IMR-90 (cell line): Measurements from ENCODE around the gene CD79A. TPM values are rescaled to one million over a fixed set of nuclear protein-coding genes. Genes with fewer than 3 reads are reported as not detected.

Experiments used
- ATAC-seq: fragments of 200-7000 bp; cut with Tn5 transposase; 2 replicates; pipeline ENCODE4 v1.9.1; 2020; ENCODE audit warnings: low read depth, mild to moderate bottlenecking, moderate library complexity
- BruUV-seq: library from RNA; stranded (reverse); fragments of 400-500 nt; replicated peaks from 2 replicates; lab custom pipeline; 2021; lab: Mats Ljungman, UMichigan
- CTCF ChIA-PET: fragments of 300-600 bp; formaldehyde crosslinking; extraction: SDS; loops from one replicate; lab custom pipeline; 2021; ENCODE audit warnings: antibody characterized with exemption; lab: Yijun Ruan, JAX
- POLR2A ChIA-PET: fragments of 300-600 bp; sonication (Branson Sonifier 250); formaldehyde crosslinking; loops from one replicate; lab custom pipeline; 2022; ENCODE audit warnings: antibody characterized with exemption; ENCODE audit not compliant: unreplicated experiment; lab: Charles Lee
- DNase-seq: peaks from one replicate; pipeline ENCODE4 v3.0.0; 2013
- H2AFZ ChIP-seq: replicated peaks from 2 replicates; pipeline ENCODE3; 2013; ENCODE audit warnings: low read length, mild to moderate bottlenecking; ENCODE audit not compliant: poor library complexity
- H2AK5ac ChIP-seq: 2 replicates; pipeline ENCODE4 v1.6.1; 2013; ENCODE audit warnings: low read depth, low read length, inconsistent platforms
- H2AK9ac ChIP-seq: replicated peaks from 2 replicates; pipeline ENCODE3; 2013; ENCODE audit warnings: mild to moderate bottlenecking, low read depth, low read length, moderate library complexity; ENCODE audit not compliant: poor library complexity
- H2BK120ac ChIP-seq: 2 replicates; pipeline ENCODE4 v1.6.1; 2013; ENCODE audit warnings: low read depth, low read length, inconsistent platforms
- H2BK15ac ChIP-seq: 3 replicates; pipeline ENCODE4 v1.6.1; 2013; ENCODE audit warnings: low read depth, low read length, inconsistent platforms
- H2BK20ac ChIP-seq: 2 replicates; pipeline ENCODE4 v1.6.1; 2013; ENCODE audit warnings: low read depth, mild to moderate bottlenecking, inconsistent platforms, low read length, moderate library complexity
- H2BK5ac ChIP-seq: 2 replicates; pipeline ENCODE4 v1.6.1; 2013; ENCODE audit warnings: mild to moderate bottlenecking, low read depth, low read length, inconsistent platforms; ENCODE audit not compliant: poor library complexity, severe bottlenecking
- H3K14ac ChIP-seq: replicated peaks from 2 replicates; pipeline ENCODE4 v1.6.1; 2013; ENCODE audit warnings: low read depth, low read length, inconsistent platforms
- H3K18ac ChIP-seq: 2 replicates; pipeline ENCODE4 v1.6.1; 2013; ENCODE audit warnings: low read depth, low read length, control low read depth
- H3K23ac ChIP-seq: 2 replicates; pipeline ENCODE4 v1.6.1; 2013; ENCODE audit warnings: low read depth, low read length, inconsistent platforms
- H3K27ac ChIP-seq: 2 replicates; pipeline ENCODE4 v1.5.1; 2013; ENCODE audit warnings: mild to moderate bottlenecking, control low read depth, low read length; ENCODE audit not compliant: insufficient read depth
- H3K27me3 ChIP-seq: 2 replicates; pipeline ENCODE4 v1.6.1; 2013; ENCODE audit warnings: low read length; ENCODE audit not compliant: control insufficient read depth, insufficient read depth
- H3K36me3 ChIP-seq: 2 replicates; pipeline ENCODE4 v1.6.1; 2013; ENCODE audit warnings: low read length, mixed read lengths; ENCODE audit not compliant: control insufficient read depth, insufficient read depth
- H3K4ac ChIP-seq: 2 replicates; pipeline ENCODE4 v1.6.1; 2013; ENCODE audit warnings: low read depth, low read length, inconsistent platforms
- H3K4me1 ChIP-seq: 2 replicates; pipeline ENCODE4 v1.6.1; 2013; ENCODE audit warnings: low read length, mixed read lengths; ENCODE audit not compliant: control insufficient read depth, insufficient read depth
- H3K4me2 ChIP-seq: 2 replicates; pipeline ENCODE4 v1.6.1; 2013; ENCODE audit warnings: low read depth, mild to moderate bottlenecking, control low read depth, low read length, moderate library complexity
- H3K4me3 ChIP-seq: 2 replicates; pipeline ENCODE4 v1.5.1; 2013; ENCODE audit warnings: low read depth, mild to moderate bottlenecking, control low read depth, low read length, moderate library complexity; ENCODE audit not compliant: insufficient read depth
- H3K56ac ChIP-seq: 2 replicates; pipeline ENCODE4 v1.6.1; 2013; ENCODE audit warnings: low read length, inconsistent platforms; ENCODE audit not compliant: insufficient read depth; ENCODE audit errors: extremely low read depth
- H3K79me1 ChIP-seq, 2 experiments: 2 replicates each; pipeline ENCODE4 v1.6.1; 2013; ENCODE audit warnings: low read length in 2 of 2, inconsistent platforms in 1 of 2, low read depth in 1 of 2
- H3K9ac ChIP-seq: 2 replicates; pipeline ENCODE4 v1.6.1; 2013; ENCODE audit warnings: low read depth, low read length, control low read depth
- H3K9me1 ChIP-seq: 2 replicates; pipeline ENCODE4 v1.6.1; 2013; ENCODE audit warnings: low read length, inconsistent platforms; ENCODE audit not compliant: insufficient read depth
- H3K9me3 ChIP-seq: 2 replicates; pipeline ENCODE4 v1.6.1; 2013; ENCODE audit warnings: low read length; ENCODE audit not compliant: control insufficient read depth, insufficient read depth
- H4K20me1 ChIP-seq: 2 replicates; pipeline ENCODE4 v1.6.1; 2013; ENCODE audit warnings: low read length, inconsistent platforms; ENCODE audit not compliant: insufficient read depth
- H4K5ac ChIP-seq: 2 replicates; pipeline ENCODE4 v1.6.1; 2013; ENCODE audit warnings: mild to moderate bottlenecking, low read depth, low read length, control low read depth
- H4K8ac ChIP-seq, 2 experiments: 2 replicates each; pipeline ENCODE4 v1.6.1; 2013; ENCODE audit warnings: low read depth in 2 of 2, low read length in 2 of 2, control low read depth in 1 of 2, inconsistent platforms in 1 of 2
- H4K91ac ChIP-seq: 2 replicates; pipeline ENCODE4 v1.6.1; 2013; ENCODE audit warnings: low read depth, low read length, inconsistent platforms; ENCODE audit not compliant: insufficient read depth
- BHLHE40 ChIP-seq: fragments of 150-350 bp; IDR thresholded peaks from 2 replicates; pipeline ENCODE4 v1.6.1; 2016; ENCODE audit warnings: mild to moderate bottlenecking, low read depth, low read length
- CEBPB ChIP-seq: IDR thresholded peaks from 2 replicates; pipeline ENCODE4 v1.6.1; 2012; ENCODE audit warnings: low read depth, low read length, improper control_type of control experiment
- CHD1 ChIP-seq: IDR thresholded peaks from 2 replicates; pipeline ENCODE4 v1.6.1; 2012; ENCODE audit warnings: low read depth, low read length, improper control_type of control experiment
- CTCF ChIP-seq: conservative IDR thresholded peaks from 2 replicates; pipeline ENCODE4 v1.5.1; 2012; ENCODE audit warnings: mild to moderate bottlenecking, low read depth, low read length, improper control_type of control experiment
- ELK1 ChIP-seq: fragments of 150-350 bp; IDR thresholded peaks from 2 replicates; pipeline ENCODE4 v1.6.1; 2016; ENCODE audit warnings: low read depth, mild to moderate bottlenecking, low read length, moderate library complexity, borderline replicate concordance
- FOS ChIP-seq: fragments of 150-350 bp; IDR thresholded peaks from 2 replicates; pipeline ENCODE4 v1.6.1; 2016; ENCODE audit warnings: low read depth, low read length
- MAFK ChIP-seq: IDR thresholded peaks from 2 replicates; pipeline ENCODE4 v1.6.1; 2012; ENCODE audit warnings: low read depth, low read length, improper control_type of control experiment
- MAZ ChIP-seq: IDR thresholded peaks from 2 replicates; pipeline ENCODE4 v1.6.1; 2012; ENCODE audit warnings: low read depth, mild to moderate bottlenecking, low read length, improper control_type of control experiment, moderate library complexity, borderline replicate concordance
- MXI1 ChIP-seq: IDR thresholded peaks from 2 replicates; pipeline ENCODE4 v1.6.1; 2012; ENCODE audit warnings: low read depth, mild to moderate bottlenecking, low read length, moderate library complexity, borderline replicate concordance
- NFE2L2 ChIP-seq: fragments of 150-350 bp; IDR thresholded peaks from 2 replicates; pipeline ENCODE4 v1.6.1; 2016; ENCODE audit warnings: low read depth, mild to moderate bottlenecking, low read length
- POLR2A ChIP-seq: IDR thresholded peaks from 2 replicates; pipeline ENCODE4 v1.6.1; 2012; ENCODE audit warnings: mild to moderate bottlenecking, low read depth, low read length
- RAD21 ChIP-seq: IDR thresholded peaks from 2 replicates; pipeline ENCODE4 v1.6.1; 2012; ENCODE audit warnings: low read length, improper control_type of control experiment
- RCOR1 ChIP-seq: IDR thresholded peaks from 2 replicates; pipeline ENCODE4 v1.6.1; 2012; ENCODE audit warnings: mild to moderate bottlenecking, low read length, improper control_type of control experiment; ENCODE audit not compliant: insufficient replicate concordance
- RFX5 ChIP-seq: IDR thresholded peaks from 2 replicates; pipeline ENCODE4 v1.8.0; 2012; ENCODE audit warnings: low read depth, mild to moderate bottlenecking, low read length, moderate library complexity
- SMC3 ChIP-seq: fragments of 150-350 bp; IDR thresholded peaks from 2 replicates; pipeline ENCODE4 v1.6.1; 2016; ENCODE audit warnings: low read depth, mild to moderate bottlenecking, antibody characterized with exemption, low read length, moderate library complexity
- USF2 ChIP-seq: fragments of 150-350 bp; IDR thresholded peaks from 2 replicates; pipeline ENCODE4 v1.6.1; 2017; ENCODE audit warnings: mild to moderate bottlenecking, antibody characterized with exemption, low read length, low read depth
- WGBS, 2 experiments: methylation state at CpG; one replicate each; pipeline versions ENCODE4 v1.1.5 to v1.1.7; 2013; ENCODE audit warnings: missing lambda C conversion rate in 2 of 2; ENCODE audit not compliant: insufficient read length in 1 of 2; ENCODE audit errors: extremely low coverage in 2 of 2; 5-methylcytosine and 5-hydroxymethylcytosine counted together
- dilution Hi-C: fragments of 300-500 bp; cut with HindIII; formaldehyde crosslinking; loops from one replicate; pipeline ENCODE4 v1.14.3; 2018; ENCODE audit warnings: low sequenced_read_pairs; ENCODE audit not compliant: unreplicated experiment
- in situ Hi-C: fragments of 300-500 bp; cut with MboI; formaldehyde crosslinking; loops from 3 replicates; pipeline ENCODE4 v1.14.3; 2019; ENCODE audit warnings: low sequenced_read_pairs, inconsistent platforms, mixed read lengths
- intact Hi-C: fragments of 100-400 bp; cut with micrococcal nuclease; formaldehyde crosslinking; loops from 2 replicates; pipeline ENCODE4 v1.10.0; 2022
- polyA plus RNA-seq, 3 experiments: library from polyadenylated mRNA; depleted of rRNA; stranded (reverse); fragments of >200 nt; gene quantifications; 2 replicates each; pipeline ENCODE4 v1.2.3, GENCODE V29; 2012; ENCODE audit warnings: low replicate concordance in 1 of 3
- total RNA-seq: library from RNA; depleted of rRNA; stranded (reverse); fragments of >200 nt; gene quantifications from 2 replicates; pipeline ENCODE4 v1.2.3, GENCODE V29; 2012

Gene CD79A
- total and polyA plus RNA-seq, 2 of the 4 experiments (the other 2 are of a cell fraction) = 0.19 TPM; not detected in 1

GRCh38 chr19:41926028-41926762 is 49.1 kb downstream of the CD79A start:
- H3K18ac ChIP-seq = no peak overlapping the region
- intact Hi-C loops = no loop called here
- peaks cover 85% of the 10 kb centered on the region for H3K27me3 ChIP-seq
- no peak for TF ChIP-seq CTCF
- TF ChIP-seq NFE2L2 = no peak
- TF ChIP-seq BHLHE40 = no peak
- TF ChIP-seq MXI1 = no peak
- TF ChIP-seq RAD21 = no peak
- no peak for TF ChIP-seq SMC3
- no peak for TF ChIP-seq CHD1
- no peak for TF ChIP-seq FOS
- TF ChIP-seq USF2 = no peak
- TF ChIP-seq ELK1 = no peak
- TF ChIP-seq RFX5 = no peak
- no peak for TF ChIP-seq MAZ
- TF ChIP-seq POLR2A = no peak
- TF ChIP-seq RCOR1 = no peak
- TF ChIP-seq CEBPB = no peak
- no peak for TF ChIP-seq MAFK
- no peak overlapping the region for H3K9ac ChIP-seq
- no peak overlapping the region for H3K4ac ChIP-seq
- no peak overlapping the region for H2AK5ac ChIP-seq
- no peak overlapping the region for H2BK20ac ChIP-seq
- no peak overlapping the region for H3K14ac ChIP-seq
- H3K56ac ChIP-seq = no peak overlapping the region
- no peak overlapping the region for H3K27ac ChIP-seq
- no peak overlapping the region for H2BK15ac ChIP-seq
- H3K4me3 ChIP-seq = no peak overlapping the region
- no peaks in the 10 kb centered on the region for H3K79me1 ChIP-seq
- peaks cover 5% of the 10 kb centered on the region for H3K4me1 ChIP-seq
- no peak overlapping the region for H4K5ac ChIP-seq
- no TSS peak for BruUV-seq
- H2AK9ac ChIP-seq = no peak overlapping the region
- peaks cover 3% of the 10 kb centered on the region; the same call in 1 of the 2 replicates for H3K9me3 ChIP-seq
- peaks cover 23% of the 10 kb centered on the region; the same call in 1 of the 2 replicates for H4K20me1 ChIP-seq
- ATAC-seq (no peak), DNase-seq (no peak)
- no peak overlapping the region for H4K8ac ChIP-seq
- ChIA-PET POLR2A (no interaction called here), CTCF (no interaction called here)
- 17% methylated on average over 13 of the region's 27 CpGs; no CpG with 5 or more reads in 1 of the 2 experiments for WGBS, 2 experiments
- no peaks in the 10 kb centered on the region; the same call in 1 of the 2 replicates for H3K9me1 ChIP-seq
- dilution Hi-C loops = no loop called here
- H3K36me3 ChIP-seq = no peaks in the 10 kb centered on the region
- in situ Hi-C loops = no loop called here
- peak overlapping the region; percentile 51 for H2AFZ ChIP-seq
- H4K91ac ChIP-seq = no peak overlapping the region
- no peak overlapping the region for H2BK5ac ChIP-seq
- no peak overlapping the region for H2BK120ac ChIP-seq
- no peak overlapping the region for H3K4me2 ChIP-seq
- no peak overlapping the region for H3K23ac ChIP-seq
